AG09309 (cell line): ENCODE results near the gene DNTT.

Experiments used
- DNase-seq: peaks from one replicate; pipeline ENCODE4 v3.0.0-alpha.2; 2010; ENCODE audit warnings: low read depth
- H3K4me3 ChIP-seq: 2 replicates; pipeline ENCODE4 v1.5.1; 2011; ENCODE audit warnings: mild to moderate bottlenecking, low read depth, low read length, moderate library complexity; ENCODE audit not compliant: control insufficient read depth
- CTCF ChIP-seq: IDR thresholded peaks from 2 replicates; pipeline ENCODE4 v1.5.1; 2011; ENCODE audit warnings: mild to moderate bottlenecking, low read depth, low read length, inconsistent platforms; ENCODE audit not compliant: insufficient read depth, control insufficient read depth; ENCODE audit errors: missing control alignments

Gene DNTT

GRCh38 chr10:96387601-96388000 is 83.4 kb downstream of the DNTT start:
- no peak overlapping the region for H3K4me3 ChIP-seq
- TF ChIP-seq CTCF: no peak
- DNase-seq: no peak
